Measurements from ENCODE around the gene ACBD3.
A peak's percentile ranks its signal among the peaks of the same experiment; 100 is the strongest.

Gene ACBD3

DNA sequence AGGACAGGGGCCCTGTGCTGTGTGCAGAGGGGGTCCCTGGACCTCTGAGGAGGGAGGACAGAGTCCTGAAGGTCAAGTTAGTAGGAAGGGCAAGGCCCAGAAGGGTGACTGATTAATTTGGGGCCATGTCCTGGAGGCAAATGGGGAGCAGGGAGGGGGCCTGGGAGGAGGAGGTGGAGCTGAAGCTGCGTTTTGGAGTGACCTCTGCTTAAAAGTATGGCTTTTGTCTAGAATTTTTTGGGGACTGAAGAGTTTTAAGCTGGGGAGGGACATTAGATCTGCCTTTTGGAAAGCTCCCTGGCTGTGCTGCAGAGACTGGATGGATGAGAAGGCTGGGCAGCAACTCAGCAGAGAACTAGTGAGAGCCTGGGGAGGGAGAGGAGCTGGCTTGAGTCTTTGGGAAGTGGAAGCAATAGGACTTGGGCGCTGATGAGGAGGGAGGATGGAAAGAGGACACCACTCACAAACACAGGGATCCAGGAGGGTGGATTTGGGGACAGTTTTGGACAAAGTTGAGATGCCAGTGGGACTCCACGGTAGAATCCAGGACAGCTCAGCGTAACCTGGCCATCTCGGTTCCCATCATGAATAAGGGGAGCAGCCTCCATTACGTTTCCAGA is 52.9 kb downstream of the ACBD3 start:
- no peak for DNase-seq

DNA sequence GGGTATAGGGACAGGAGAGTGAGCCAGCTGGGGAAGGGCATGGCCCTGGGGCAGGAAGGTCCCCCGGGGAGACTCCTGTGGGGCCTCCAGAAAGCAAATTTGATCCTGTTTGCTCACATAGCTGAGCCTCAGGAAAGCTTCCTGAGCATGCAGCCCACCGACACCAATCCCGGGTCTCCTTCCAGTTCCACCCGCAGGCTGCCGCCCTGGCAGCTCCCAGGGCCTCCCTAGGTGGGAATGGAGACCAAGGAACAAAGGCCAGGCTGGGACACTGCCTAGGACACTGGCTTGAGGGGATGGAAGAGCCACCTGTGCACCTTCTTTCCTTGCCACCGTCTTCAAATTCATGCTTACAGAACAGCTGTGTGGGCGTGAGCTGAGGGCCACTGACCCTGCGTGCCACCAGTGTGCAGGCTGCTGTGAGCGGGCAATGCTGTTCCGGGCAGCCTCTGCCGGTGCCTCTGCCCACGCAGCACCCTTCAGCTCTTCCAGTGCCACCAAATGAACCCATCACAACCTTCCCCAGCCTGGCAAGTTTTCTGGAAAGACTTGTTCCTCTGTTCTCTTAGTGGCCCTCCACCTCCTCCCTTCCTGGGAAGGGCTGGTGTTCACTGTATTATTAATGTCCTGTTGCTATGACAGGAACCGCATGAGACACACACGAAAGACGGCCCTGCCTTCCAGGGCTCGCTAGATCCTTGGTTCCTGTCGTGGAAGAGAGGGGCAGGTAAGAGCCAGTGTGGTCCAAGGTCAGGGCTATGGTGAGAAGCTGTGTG is 53.6 kb downstream of the ACBD3 start:
- no peak for DNase-seq

DNA sequence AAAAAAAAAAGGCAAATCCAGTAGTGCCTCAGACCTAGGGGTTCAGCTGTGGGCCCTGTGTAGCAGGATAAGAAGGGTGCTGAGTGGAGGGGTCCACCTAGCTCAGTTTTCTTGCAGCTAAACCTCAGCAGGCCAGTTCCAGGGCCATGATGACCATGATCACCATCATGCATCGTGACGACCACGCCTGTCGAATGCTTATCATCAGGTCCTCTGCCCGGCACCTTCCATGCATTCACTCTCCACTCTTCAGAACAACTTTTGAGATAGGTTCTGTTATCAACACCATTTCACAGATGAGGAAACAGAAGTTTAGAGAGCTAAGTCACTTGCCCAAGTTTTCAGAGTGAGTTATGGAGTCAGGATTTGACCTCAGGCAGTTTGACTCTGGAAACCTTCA is 54.9 kb downstream of the ACBD3 start:
- DNase-seq = no peak

DNA sequence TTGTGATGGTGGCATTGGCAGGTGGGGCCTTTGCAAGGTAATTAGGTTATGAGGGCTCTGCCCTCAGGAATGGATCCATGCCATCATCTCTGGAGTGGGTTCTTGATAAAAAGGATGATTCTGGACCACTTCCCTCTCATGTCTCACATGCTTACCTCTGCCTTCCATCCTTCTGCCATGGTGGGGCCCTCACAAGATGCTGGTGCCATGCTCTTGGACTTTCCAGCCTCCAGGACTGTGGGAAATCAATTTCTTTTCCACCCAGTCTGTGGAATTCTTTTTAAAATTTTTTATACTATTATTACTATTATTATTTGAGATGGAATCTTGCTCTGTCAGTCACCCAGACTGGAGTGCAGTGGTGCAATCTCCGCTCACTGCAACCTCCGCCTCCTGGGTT is 57.3 kb downstream of the ACBD3 start:
- DNase-seq = no peak

DNA sequence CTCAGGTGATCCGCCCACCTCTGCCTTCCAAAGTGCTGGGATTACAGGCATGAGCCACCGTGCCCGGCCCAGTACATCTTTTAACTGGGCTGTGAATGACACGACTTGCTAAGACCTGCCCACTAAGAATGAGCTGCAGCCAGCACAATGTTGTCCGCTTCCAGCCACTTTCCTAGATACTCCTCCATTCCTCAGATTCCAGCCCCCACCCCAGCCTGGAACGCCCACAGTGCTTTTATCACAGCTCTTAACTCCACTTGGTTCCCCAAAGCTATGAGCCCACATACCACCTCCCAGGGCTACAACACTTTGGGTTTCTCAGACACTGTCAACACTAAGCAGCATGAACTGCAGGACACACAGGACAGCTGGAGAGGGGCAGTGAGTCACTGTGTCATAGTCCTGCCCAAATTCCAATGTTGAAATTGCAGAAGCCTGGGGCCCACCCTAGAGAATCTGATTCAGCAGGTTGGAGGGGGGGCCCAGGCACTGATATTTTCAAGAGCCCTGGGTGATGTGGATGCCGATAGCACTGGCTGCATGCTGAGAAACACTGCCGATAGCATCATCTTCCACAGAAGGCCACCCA is 58.0 kb downstream of the ACBD3 start:
- DNase-seq = no peak

DNA sequence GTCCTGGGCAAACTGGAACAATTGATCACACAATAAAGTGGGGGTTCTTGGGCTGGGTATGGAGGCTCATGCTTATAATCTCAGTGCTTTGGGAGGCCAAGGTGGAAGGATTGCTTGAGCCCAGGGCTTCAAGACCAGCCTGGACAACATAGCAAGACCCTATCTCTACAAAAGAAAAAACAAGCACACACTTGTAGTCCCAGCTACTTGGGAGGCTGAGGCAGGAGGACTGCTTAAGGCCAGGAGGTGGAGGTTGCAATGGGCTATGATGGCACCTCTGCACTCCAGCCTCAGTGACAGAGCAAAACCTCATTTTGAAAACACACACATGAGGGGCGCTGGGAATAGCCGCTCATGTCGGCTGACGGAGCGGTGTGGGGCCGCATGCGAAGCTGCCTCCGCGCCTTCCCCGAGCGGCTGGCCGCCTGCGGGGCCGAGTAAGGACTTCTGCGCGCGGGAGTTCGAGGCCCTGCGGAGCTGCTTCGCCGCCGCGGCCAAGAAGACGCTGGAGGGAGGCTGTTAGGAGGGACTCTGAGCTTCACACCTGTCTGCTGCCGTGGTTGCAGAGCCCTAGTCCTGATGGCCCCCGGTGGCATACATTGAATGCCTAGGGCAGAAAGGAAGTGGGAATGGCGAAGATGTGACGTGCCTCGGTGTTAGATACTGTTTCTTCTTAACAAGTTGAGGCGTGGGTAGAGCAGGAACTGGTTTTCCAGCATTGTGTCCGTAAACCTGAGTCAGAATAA is 59.5 kb downstream of the ACBD3 start:
- no peak for DNase-seq

DNA sequence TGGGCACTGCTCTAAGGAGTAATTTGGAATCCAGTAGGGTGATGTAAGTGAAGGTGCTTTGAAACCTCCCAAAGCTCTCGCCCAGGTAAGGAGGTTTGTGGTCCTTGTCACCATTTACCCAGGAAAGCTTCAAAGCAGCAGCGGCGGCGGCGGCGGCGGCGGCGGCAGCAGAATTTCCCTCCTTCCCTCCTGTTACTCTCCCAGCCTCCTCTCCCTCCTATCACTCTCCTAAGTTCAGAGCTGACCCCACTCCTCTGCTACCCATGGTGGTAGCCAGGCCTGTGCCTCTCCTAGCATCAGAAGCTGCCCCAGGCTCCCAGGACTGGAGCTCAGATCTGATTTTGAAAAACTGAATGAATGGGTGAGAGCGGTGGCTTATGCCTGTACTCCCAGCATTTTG is 60.7 kb downstream of the ACBD3 start:
- no peak for DNase-seq

DNA sequence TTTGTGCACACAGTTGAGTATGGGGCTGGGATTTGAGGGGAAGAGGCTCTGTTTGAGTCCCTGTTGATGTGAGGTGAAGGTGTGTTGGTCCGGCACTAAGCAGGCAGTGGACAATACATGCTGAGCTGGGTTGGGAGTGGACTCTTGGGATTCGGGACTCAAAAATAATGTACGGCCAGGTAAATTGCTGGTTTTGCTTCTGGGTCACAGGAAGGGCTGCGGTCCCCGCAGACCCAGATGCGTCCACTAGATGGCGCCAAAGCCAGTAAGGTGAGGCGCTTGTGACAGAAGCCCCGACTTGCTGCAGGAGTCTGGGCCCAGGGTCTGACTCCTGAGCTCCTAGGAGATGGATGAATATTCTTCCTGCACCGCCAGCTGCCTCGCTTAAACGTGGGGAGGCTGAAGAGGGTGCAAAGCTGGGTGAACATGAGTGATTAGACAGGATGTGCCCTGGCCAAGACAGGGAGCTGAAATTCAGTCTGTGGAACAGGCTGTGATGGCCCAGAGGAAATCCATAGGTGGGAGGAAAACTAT is 61.4 kb downstream of the ACBD3 start:
- DNase-seq = peak; percentile 54

DNA sequence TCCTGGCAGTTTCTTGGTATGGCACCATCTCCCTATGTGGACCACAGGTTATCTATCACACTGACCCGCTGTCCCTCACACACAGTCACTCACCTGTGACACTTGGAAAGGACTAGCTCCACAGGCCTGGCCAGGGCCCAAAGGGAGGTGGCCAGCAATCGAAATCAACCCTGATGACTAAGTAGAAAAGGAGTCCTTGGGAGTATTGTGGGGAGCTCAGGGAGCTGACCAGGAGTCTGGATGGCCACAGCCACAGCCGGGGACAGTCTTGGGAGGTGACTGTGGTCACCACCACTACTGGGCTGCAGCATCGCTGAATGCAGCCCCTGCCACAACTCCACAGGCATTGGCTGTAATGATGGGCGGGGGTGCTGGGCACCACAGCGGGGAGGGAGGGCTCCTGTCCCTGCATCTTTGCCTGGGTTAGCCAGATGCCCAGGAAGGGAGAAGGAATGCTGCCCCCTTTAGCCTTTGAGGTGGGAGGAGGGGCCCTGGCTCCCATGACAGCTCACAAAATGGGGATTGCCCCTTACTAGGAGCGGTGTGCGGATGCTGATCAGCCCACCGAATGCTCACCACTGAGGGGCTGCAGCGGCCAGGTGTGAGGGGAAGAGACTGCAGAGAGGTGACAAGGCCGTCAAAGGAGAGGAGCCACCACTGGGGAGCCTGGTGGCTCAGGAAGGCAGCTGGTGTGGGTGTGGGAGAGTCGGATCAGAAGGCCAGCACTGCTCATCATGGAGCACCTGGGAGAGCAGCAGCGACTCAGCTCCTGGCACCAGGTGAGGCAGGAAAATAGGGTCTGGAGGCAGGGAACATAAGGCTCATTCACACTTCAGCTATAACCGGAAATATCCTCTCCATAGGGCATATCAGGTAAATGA is 62.7 kb downstream of the ACBD3 start:
- DNase-seq = no peak

DNA sequence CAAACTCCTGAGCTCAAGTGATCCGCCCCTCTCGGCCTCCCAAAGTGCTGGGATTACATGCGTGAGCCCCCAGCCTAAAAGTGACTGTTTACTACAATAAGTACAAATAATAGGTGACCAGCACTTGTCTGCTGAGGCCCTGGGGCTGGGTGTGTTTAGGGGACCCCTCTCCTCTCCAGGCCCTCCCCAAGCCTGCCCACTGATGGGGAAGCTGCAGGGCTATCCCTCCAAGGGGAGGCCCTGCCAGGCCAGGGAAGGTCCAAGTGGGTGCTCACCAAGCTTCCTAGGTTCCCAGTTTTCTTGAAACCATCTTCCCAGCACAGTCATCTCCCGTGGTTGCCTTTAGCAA is 63.4 kb downstream of the ACBD3 start:
- no peak for DNase-seq

DNA sequence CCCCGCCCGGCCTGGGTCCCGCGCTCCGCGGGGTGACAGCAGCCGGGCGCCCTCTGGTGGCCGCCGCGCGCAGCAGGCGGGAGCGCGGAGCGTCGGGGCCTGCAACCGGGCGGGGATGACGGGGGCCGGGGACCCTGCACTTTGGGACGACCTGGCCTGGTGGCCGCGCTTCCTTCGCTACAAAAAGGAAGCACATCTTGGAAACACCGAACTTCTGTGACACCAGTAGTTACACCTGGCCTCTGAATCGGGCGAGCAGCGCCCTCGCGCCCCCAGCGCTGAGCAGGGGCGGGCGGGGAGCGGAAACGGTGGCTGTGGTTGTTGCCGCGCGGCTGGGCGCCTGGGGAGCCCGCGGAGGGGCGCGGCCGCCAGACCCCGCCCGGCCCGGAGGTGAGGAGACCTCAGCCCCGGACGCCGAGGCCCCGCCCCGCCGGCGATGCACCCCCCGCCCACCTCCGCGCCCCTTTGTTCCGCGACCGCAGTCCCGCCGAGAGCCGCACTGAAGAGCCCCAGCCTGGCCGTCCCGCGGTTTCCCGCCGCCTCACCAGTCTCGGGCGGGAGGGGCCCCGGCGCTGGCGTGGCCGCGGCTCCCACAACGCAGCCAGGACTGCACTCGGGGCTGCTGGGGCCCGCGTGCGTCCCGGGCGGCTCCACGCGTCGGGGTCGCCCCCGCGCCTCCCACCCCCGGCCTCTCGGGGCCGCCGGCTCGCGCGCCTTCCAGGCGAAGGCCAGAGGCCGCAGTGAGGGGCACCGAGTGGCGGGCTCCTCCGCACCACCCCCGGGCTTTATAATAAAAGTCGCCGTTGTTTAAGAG is 64.7 kb downstream of the ACBD3 start:
- peak; percentile 33 for DNase-seq

DNA sequence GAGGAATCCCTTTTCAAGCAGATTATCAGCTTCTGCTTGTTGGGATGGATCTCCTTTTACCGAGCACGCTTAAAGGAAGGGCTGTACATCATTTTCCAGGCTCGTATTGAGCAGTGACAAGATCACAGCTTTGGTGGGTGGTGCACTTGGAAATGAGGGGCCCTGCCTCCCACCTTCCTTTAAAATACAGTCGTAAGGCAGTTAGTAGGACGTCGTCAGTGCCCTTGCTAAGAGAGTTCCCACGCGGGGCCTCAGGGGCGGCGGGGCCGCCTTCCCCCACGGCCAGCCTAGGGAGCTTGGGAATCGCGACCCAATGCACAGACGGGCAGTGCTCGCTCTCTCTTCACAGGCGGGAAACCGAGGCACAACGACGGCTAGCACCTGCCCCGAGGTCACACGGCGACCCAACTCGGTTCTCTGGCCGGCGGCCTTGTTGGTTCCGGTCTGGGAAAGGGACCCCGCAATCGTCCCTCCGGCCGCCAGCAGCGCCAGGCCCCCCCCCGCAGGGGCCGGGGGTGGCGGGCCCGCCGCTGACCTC is 65.4 kb downstream of the ACBD3 start:
- no peak for DNase-seq

DNA sequence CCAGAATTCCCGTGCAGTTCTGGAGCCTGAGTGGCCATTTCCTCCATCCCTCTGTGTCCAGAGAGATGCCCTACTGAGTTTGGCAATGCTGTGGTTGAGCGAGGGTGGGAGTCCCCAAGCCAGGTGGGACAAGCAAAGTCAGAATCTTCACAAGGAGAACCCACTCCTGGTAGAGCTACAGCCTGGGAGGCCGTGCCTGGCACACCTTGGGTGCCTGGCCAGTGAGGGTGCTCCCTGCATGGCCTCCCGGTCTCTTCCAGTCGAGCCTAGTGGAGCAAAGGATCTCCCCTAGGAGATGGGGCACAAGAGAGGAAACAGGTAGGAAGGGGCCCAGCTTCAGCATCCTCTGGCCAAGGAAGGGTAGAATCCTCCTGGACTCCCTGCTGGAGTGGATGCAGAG is 66.1 kb downstream of the ACBD3 start:
- no peak for DNase-seq

DNA sequence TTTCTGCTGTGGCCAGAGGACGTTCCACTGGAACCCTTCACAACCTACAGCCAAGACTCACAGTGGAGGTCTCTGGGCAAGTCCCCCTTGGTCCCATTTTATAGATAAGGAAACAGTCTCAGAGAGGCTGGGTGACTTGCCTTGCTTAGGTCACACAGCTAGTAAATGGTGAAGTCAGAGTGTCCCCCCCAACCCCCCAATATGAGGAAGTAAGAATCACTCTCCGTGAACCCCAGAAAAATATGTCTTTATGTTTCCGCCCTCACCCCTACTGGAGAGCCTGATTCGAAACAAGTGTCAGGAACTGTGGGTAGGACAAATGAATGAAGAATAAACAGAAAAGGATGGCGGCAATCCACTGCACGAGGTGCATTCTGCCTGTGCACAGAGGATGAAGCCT is 67.4 kb downstream of the ACBD3 start:
- DNase-seq = no peak

DNA sequence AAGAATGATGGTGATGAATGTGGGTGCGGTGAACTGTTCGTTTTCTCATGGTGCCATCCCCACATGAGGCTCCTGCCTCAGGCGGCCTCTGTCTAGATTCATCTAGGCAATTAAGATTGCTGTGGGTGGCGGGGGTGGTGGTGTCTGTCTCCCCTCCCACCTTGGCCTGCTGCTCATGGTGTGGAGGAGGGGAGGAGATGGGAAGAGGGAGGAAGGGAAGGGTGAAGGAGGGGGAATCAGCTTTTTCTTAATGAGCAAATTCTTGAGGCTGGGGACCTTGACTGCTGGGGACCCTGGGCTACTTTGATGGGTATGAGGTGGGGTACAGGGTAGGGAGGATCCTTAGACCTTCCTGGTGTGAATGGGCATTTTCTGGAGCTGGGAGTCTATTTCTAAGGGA is 68.2 kb downstream of the ACBD3 start:
- no peak for DNase-seq

DNA sequence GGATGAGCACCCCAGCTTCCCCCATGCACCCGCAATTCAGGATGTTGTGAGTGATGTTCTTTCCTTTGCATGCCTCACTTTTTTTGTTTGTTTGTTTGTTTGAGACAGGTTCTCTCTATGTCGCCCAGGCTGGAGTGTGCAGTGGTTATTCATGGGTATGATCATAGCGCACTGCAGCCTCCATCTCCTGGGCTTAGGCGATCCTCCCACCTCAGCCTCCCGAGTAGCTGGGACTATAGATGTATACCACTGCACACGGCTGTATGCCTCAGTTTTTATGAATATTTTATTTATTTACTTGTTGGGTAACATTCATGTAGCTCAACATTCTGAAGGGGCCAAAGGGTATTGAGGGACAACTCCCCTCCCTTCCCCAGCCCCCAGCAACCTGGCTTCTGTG is 69.2 kb downstream of the ACBD3 start:
- DNase-seq = no peak

DNA sequence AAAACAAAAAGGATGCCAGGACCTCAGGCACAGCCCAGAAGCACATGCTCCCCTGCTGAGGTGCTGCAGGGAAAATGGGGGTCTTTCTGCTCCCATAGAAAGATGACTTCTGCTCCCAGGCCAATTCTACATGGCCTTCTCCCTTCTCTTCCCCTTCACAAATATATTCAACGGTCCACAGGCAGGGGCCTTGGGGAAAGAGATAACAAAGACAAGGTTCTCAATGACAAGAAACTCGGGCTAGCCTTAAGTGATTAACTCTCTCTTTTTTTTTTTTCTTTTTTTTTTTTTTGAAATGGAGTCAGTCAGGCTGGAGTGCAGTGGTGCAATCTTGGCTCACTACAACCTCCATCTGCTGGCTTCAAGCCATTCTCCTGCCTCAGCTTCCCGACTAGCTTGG is 69.9 kb downstream of the ACBD3 start:
- no peak for DNase-seq

DNA sequence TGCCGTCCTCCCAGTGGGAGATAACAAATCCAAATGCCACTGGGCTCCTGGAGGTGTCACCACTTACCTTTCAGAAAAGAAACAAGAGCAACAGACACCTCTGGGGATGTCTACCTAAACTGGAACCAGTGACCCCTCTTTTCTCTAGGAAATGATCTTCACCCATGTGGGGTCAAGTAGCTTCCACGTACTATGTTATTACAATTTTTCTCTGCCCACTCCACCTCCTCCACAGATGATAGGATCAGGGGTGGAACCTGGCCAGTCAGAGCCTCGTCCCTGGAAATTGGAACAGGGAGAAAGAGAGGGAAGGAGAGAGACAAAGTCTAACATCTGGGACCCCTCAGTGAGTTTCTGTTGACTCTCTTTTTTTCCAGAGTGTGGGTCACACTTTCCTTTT is 73.9 kb downstream of the ACBD3 start:
- no peak for DNase-seq

DNA sequence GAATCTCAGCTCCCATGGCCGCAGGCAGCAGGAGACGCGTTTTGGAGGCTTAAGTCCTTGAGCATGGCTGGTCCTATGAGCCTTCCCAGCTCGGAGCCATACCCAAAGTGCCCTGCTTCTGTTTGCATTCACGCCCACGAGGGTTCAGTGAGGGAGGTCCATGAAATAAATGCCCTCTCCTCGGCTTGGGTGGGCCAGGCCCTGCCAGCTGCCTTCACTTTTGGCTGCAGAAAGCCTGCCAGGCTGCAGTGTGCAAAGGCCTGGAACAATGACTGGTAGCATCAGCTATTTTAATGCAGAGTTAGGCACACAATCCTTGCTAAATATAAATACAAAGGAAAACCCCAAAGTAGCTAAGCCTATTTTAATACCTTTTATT is 74.7 kb downstream of the ACBD3 start:
- no peak for DNase-seq

DNA sequence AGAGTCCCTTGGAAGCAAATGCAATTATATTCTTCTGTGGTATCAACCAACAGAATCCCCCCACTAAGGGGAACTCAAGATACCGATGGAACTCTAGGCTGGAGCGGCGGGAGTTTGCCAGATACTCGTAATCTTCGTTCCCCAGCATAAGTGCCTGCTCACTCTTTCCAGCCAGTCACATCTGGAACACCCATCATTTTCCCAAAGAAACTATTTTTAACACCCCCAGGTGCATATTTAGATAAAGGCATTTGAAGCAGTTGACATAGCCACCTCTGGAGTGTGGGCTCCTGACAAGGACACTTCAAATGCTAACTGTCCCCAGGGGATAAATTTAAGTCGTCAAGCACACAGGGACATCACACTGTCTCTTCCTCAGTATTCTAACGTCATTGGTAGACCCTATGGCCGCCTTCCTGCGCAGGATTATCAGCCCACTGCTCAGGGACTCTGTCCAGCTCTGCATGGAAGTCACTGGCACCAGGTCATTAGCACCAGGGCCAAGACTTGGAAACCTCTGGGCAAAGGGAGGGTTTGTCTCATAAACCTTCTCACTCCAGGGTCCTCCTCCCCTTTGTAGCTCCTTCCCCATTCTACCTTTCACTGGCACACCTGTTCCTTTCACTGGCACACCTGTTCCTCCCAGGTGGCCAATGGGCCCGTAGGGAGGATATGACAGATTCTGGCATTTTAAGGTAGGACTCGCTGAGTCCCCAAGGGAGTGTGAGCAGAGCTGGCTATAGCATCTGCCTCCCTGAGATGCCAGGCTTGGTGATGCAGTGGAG is 75.3 kb downstream of the ACBD3 start:
- no peak for DNase-seq

All from NCI-H1436 treated with DMSO at 0.1 percent for 48 hours (cell line).